Kidney (tissue), 14 donors: Measurements from ENCODE around the gene SLC45A1. TPM values are rescaled to one million over a fixed set of nuclear protein-coding genes. Genes with fewer than 3 reads are reported as not detected.

Source experiments
- DNase-seq, 5 donors: peaks; one replicate each; pipeline ENCODE4 v3.0.0-alpha.2; 2013 to 2020
- FAIRE-seq: peaks from 2 replicates; lab custom pipeline; 2012; peaks lifted over from hg19 to GRCh38; lab: Jason Lieb, UNC
- H3K27ac ChIP-seq, 2 donors: one replicate each; pipeline ENCODE4 v1.7.0; 2013; ENCODE audit warnings: low read depth in 2 of 2, low read length in 2 of 2, inconsistent platforms in 1 of 2
- H3K27me3 ChIP-seq: one replicate; pipeline ENCODE4 v1.7.1; 2013; ENCODE audit warnings: low read length, inconsistent platforms; ENCODE audit not compliant: control insufficient read depth, insufficient read depth
- H3K36me3 ChIP-seq, 3 donors: one replicate each; pipeline versions ENCODE4 v1.7.0 to v1.7.1; 2013; ENCODE audit warnings: low read length in 3 of 3, control low read depth in 1 of 3, inconsistent platforms in 1 of 3; ENCODE audit not compliant: insufficient read depth in 3 of 3, control insufficient read depth in 2 of 3
- H3K4me1 ChIP-seq, 3 donors: one replicate each; pipeline versions ENCODE4 v1.7.0 to v1.7.1; 2013; ENCODE audit warnings: low read length in 3 of 3, inconsistent platforms in 1 of 3, low read depth in 1 of 3; ENCODE audit not compliant: control insufficient read depth in 2 of 3, insufficient read depth in 2 of 3
- H3K4me3 ChIP-seq, 3 donors: one replicate each; pipeline versions ENCODE4 v1.7.0 to v1.8.1; 2013; ENCODE audit warnings: low read length in 3 of 3, control low read depth in 1 of 3, inconsistent platforms in 1 of 3
- H3K9ac ChIP-seq, 3 donors: one replicate each; pipeline versions ENCODE4 v1.7.0 to v1.7.1; 2013; ENCODE audit warnings: low read length in 3 of 3, control low read depth in 1 of 3, inconsistent platforms in 1 of 3
- H3K9me3 ChIP-seq, 3 donors: one replicate each; pipeline versions ENCODE4 v1.7.0 to v1.7.1; 2013; ENCODE audit warnings: low read length in 3 of 3, control low read depth in 1 of 3, inconsistent platforms in 1 of 3; ENCODE audit not compliant: control insufficient read depth in 2 of 3, insufficient read depth in 1 of 3
- CTCF ChIP-seq: IDR thresholded peaks from 3 replicates; pipeline ENCODE4 v1.5.1; 2012; ENCODE audit warnings: mild to moderate bottlenecking, moderate library complexity, borderline replicate concordance; ENCODE audit not compliant: insufficient read depth; ENCODE audit errors: extremely low read depth
- intact Hi-C: fragments of 100-400 bp; cut with DNase I; formaldehyde crosslinking; loops from one replicate; pipeline ENCODE4 v1.11.1; 2022
- polyA plus RNA-seq: library from polyadenylated mRNA; stranded (reverse); fragments of 350-450 nt; fragmentation: Illumina TruSeq; extraction: RNeasy Lipid Tissue Mini Kit (QIAGEN cat#74804); gene quantifications from one replicate; pipeline ENCODE4 v1.2.3, GENCODE V29; 2014; ENCODE audit warnings: low read depth, low replicate concordance; ENCODE audit not compliant: insufficient read depth
- total RNA-seq: library from RNA; stranded (reverse); fragmentation: NEBNext Ultra II Directional; extraction: Animal tissue kit (Norgen Biotek cat#: 25700); gene quantifications from one replicate; pipeline ENCODE4 v1.2.1, GENCODE V29; 2021
- donor health status: control.
- donor health status: control.
- donor health status: control.
- donor health status: control.
- donor health status: control.
- donor health status: DM: yes; HTN: yes; CAD: no.
- donor health status: Normal renal cell carcinoma (clear cell type).

The SLC45A1 gene
- total and polyA plus RNA-seq, 2 donors from 2014 or later, result 1.8 to 9.2 TPM

GRCh38 chr1:8392522-8392921 lies 74.6 kb downstream of the SLC45A1 start:
- Histone ChIP-seq H3K4me1 (peaks cover 9 to 35% (median 30%) of the 10 kb centered on the region in 3 donors), H3K4me3 (no peak overlapping the region), H3K27ac (no peak overlapping the region), H3K27me3 (no peaks in the 10 kb centered on the region), H3K9ac (no peak overlapping the region), H3K9me3 (no peaks in the 10 kb centered on the region), H3K36me3 (peaks cover 0 to 9% (median 0%) of the 10 kb centered on the region in 3 donors)
- no peak for FAIRE-seq
- TF ChIP-seq CTCF, result no peak
- intact Hi-C loops, result no loop called here
- DNase-seq, result no peak
